Fibroblast of mammary gland (primary cell): ENCODE data around the gene SLC6A15.

Source experiments
- DNase-seq: peaks from one replicate; pipeline ENCODE4 v3.0.0-alpha.2; 2010; ENCODE audit warnings: low read depth
- H3K4me3 ChIP-seq: 2 replicates; pipeline ENCODE4 v1.5.1; 2011; ENCODE audit warnings: low read depth, mild to moderate bottlenecking, low read length, moderate library complexity; ENCODE audit not compliant: control insufficient read depth
- CTCF ChIP-seq: conservative IDR thresholded peaks from 2 replicates; pipeline ENCODE4 v1.5.1; 2011; ENCODE audit warnings: low read depth, low read length, inconsistent platforms; ENCODE audit not compliant: control insufficient read depth, insufficient read depth

Gene SLC6A15

DNA sequence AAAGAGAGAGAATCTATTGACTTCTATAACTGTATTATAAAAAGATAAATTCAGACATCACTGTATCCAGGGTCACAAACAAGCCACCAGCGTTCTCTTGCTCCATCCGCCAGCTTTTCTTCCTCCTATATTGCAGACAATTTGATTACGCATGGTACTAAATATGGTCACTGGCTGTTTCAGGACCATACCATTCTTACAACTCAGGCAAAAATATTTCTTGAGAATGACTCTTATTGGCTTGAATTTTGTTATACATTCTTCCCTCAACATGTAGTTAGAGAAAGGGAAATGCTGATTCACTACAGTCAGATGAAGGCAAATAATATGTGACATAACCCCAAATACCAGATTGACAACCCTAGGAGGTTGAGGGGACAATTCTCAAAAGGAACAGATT, 101.3 kb downstream of the SLC6A15 start:
- no peak for TF ChIP-seq CTCF
- no peak for DNase-seq
- no peak overlapping the region for H3K4me3 ChIP-seq

GRCh38 chr12:84810611-84811010, 102.0 kb downstream of the SLC6A15 start:
- no peak for DNase-seq
- TF ChIP-seq CTCF = no peak
- H3K4me3 ChIP-seq = no peak overlapping the region
